GM23248 (cell line): ENCODE data around the gene PSME1.

Source experiments
- EZH2 ChIP-seq: fragments of 200-600 bp; sonication (generic); IDR thresholded peaks from 2 replicates; pipeline ENCODE4 v1.6.1; 2018; ENCODE audit warnings: antibody characterized with exemption, mild to moderate bottlenecking; ENCODE audit not compliant: insufficient read depth, poor library complexity, severe bottlenecking
- EZH2phosphoT487 ChIP-seq: fragments of 200-600 bp; sonication (generic); IDR thresholded peaks from 2 replicates; pipeline ENCODE4 v1.6.1; 2018; ENCODE audit warnings: antibody characterized with exemption, moderate library complexity, mild to moderate bottlenecking, low read depth; ENCODE audit not compliant: insufficient read depth

DNA sequence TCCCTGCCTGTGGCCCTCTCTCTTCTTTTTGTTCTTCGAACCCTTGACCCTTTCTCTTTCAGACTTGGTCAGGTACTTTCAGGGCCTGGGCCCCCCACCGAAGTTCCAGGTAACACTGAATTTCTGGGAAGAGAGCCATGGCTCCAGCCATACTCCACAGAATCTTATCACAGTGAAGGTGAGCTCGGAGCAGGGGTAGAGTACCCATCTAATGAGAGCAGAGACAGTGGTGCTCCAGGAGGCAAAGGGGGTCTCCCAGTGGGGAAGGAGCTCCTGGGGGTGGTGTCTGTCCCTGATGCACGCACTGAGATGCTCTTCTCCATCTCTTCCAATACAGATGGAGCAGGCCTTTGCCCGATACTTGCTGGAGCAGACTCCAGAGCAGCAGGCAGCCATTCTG is 29.8 kb downstream of the PSME1 start:
- TF ChIP-seq EZH2 (no peak), EZH2phosphoT487 (no peak)
